Liver (tissue), 9 donors: ENCODE results near the gene MCF2L. TPM values are rescaled to one million over a fixed set of nuclear protein-coding genes. Genes with fewer than 3 reads are reported as not detected.

Experiments
- DNase-seq: peaks from one replicate; pipeline ENCODE4 v3.0.0-alpha.2; 2017; ENCODE audit warnings: low spot score
- H3K27ac ChIP-seq, 2 donors: one replicate each; pipeline ENCODE4 v1.7.0; 2013; ENCODE audit warnings: inconsistent platforms in 2 of 2, low read length in 2 of 2, control low read depth in 1 of 2, low read depth in 1 of 2, mild to moderate bottlenecking in 1 of 2
- H3K27me3 ChIP-seq, 4 donors: one replicate each; pipeline versions ENCODE4 v1.6.1 to v1.7.0; 2013; ENCODE audit warnings: low read length in 3 of 4, inconsistent platforms in 1 of 4, mild to moderate bottlenecking in 1 of 4, moderate library complexity in 1 of 4; ENCODE audit not compliant: control insufficient read depth in 4 of 4, insufficient read depth in 4 of 4
- H3K36me3 ChIP-seq, 4 donors: one replicate each; pipeline versions ENCODE4 v1.6.1 to v1.7.0; 2013; ENCODE audit warnings: low read length in 3 of 4, mild to moderate bottlenecking in 3 of 4, low read depth in 1 of 4, moderate library complexity in 1 of 4; ENCODE audit not compliant: control insufficient read depth in 4 of 4, insufficient read depth in 3 of 4
- H3K4me1 ChIP-seq, 4 donors: one replicate each; pipeline versions ENCODE4 v1.6.1 to v1.7.0; 2013; ENCODE audit warnings: low read length in 3 of 4, mild to moderate bottlenecking in 3 of 4, moderate library complexity in 1 of 4; ENCODE audit not compliant: control insufficient read depth in 4 of 4, insufficient read depth in 4 of 4
- H3K4me3 ChIP-seq, 3 donors: one replicate each; pipeline versions ENCODE4 v1.6.1 to v1.7.0; 2013; ENCODE audit warnings: low read length in 3 of 3, control low read depth in 1 of 3, low read depth in 1 of 3, mild to moderate bottlenecking in 1 of 3
- H3K9ac ChIP-seq, 2 donors: one replicate each; pipeline ENCODE4 v1.7.0; 2013; ENCODE audit warnings: low read length in 2 of 2, mild to moderate bottlenecking in 2 of 2, moderate library complexity in 2 of 2, control low read depth in 1 of 2, low read depth in 1 of 2
- H3K9me3 ChIP-seq, 4 donors: one replicate each; pipeline versions ENCODE4 v1.6.1 to v1.7.0; 2013; ENCODE audit warnings: low read length in 3 of 4; ENCODE audit not compliant: control insufficient read depth in 4 of 4
- EGR1 ChIP-seq, 2 donors: IDR thresholded peaks; 2 replicates each; pipeline ENCODE4 v1.6.1; 2016 to 2018; ENCODE audit warnings: antibody characterized with exemption in 2 of 2, low read depth in 2 of 2
- FOXA1 ChIP-seq: IDR thresholded peaks from 2 replicates; pipeline ENCODE4 v1.6.1; 2016; ENCODE audit warnings: antibody characterized with exemption
- FOXA2 ChIP-seq: IDR thresholded peaks from 2 replicates; pipeline ENCODE4 v1.6.1; 2016; ENCODE audit warnings: antibody characterized with exemption
- GABPA ChIP-seq, 2 donors: IDR thresholded peaks in 1 of 2; conservative IDR thresholded peaks in 1 of 2; 2 replicates each; pipeline ENCODE4 v1.6.1; 2016; ENCODE audit warnings: antibody characterized with exemption in 2 of 2, mild to moderate bottlenecking in 1 of 2, moderate library complexity in 1 of 2
- HNF4A ChIP-seq, 2 donors: conservative IDR thresholded peaks; 2 replicates each; pipeline ENCODE4 v1.6.1; 2016; ENCODE audit warnings: antibody characterized with exemption in 2 of 2, mild to moderate bottlenecking in 2 of 2
- HNF4G ChIP-seq: IDR thresholded peaks from 2 replicates; pipeline ENCODE4 v1.6.1; 2016; ENCODE audit warnings: antibody characterized with exemption
- NR2F2 ChIP-seq: IDR thresholded peaks from 2 replicates; pipeline ENCODE4 v1.6.1; 2016; ENCODE audit warnings: antibody characterized with exemption
- RAD21 ChIP-seq, 2 donors: IDR thresholded peaks; 2 replicates each; pipeline ENCODE4 v1.6.1; 2016; ENCODE audit warnings: antibody characterized with exemption in 2 of 2, mild to moderate bottlenecking in 2 of 2
- RXRA ChIP-seq, 2 donors: IDR thresholded peaks; 2 replicates each; pipeline ENCODE4 v1.6.1; 2017 to 2018; ENCODE audit warnings: antibody characterized with exemption in 2 of 2, mild to moderate bottlenecking in 1 of 2
- SP1 ChIP-seq: IDR thresholded peaks from 2 replicates; pipeline ENCODE4 v1.6.1; 2018; ENCODE audit warnings: antibody characterized with exemption, mild to moderate bottlenecking
- TAF1 ChIP-seq: conservative IDR thresholded peaks from 2 replicates; pipeline ENCODE4 v1.6.1; 2016; ENCODE audit warnings: antibody characterized with exemption, mild to moderate bottlenecking
- YY1 ChIP-seq: IDR thresholded peaks from 2 replicates; pipeline ENCODE4 v1.6.1; 2016; ENCODE audit warnings: antibody characterized with exemption, mild to moderate bottlenecking
- WGBS: extraction: QIAGEN DNeasy Blood & Tissue Kit; methylation state at CpG from one replicate; pipeline ENCODE4 v1.1.7; 2013; 5-methylcytosine and 5-hydroxymethylcytosine counted together
- polyA plus RNA-seq, 2 donors: library from polyadenylated mRNA; stranded (reverse) in 1 of 2; unstranded in 1 of 2; fragments of 200-250 nt in 1 of 2; fragments of >200 nt in 1 of 2; fragmentation: Nextera tagmentation in 1 of 2; extraction: Ambion mirVana in 1 of 2; gene quantifications; one replicate each; pipeline versions ENCODE4 v1.2.1 to v1.2.3, GENCODE V29; 2013 to 2015
- total RNA-seq, 2 donors: library from RNA; depleted of rRNA; stranded (reverse); fragments of >200 nt; gene quantifications; one replicate each; pipeline ENCODE4 v1.2.3, GENCODE V29; 2014
- TF ChIP-seq, protein P1 (sequence below): IDR thresholded peaks from 2 replicates; pipeline ENCODE4 v1.6.1; 2016; ENCODE audit warnings: antibody characterized with exemption
- TF ChIP-seq, protein P2 (sequence below): IDR thresholded peaks from 2 replicates; pipeline ENCODE4 v1.6.1; 2016; ENCODE audit warnings: antibody characterized with exemption
- TF ChIP-seq, protein P3 (sequence below): fragments of 150-350 bp; IDR thresholded peaks from 2 replicates; pipeline ENCODE4 v1.5.1; 2017; ENCODE audit warnings: improper control_type of control experiment, low read depth, low read length; ENCODE audit not compliant: missing input control
- donor health status: healthy.
- donor health status: healthy.
- donor health status: healthy.
- donor health status: healthy.
- donor health status: healthy.

MCF2L gene
- total and polyA plus RNA-seq, 4 donors = 2.9 to 12.8 (median 7.1) TPM

DNA sequence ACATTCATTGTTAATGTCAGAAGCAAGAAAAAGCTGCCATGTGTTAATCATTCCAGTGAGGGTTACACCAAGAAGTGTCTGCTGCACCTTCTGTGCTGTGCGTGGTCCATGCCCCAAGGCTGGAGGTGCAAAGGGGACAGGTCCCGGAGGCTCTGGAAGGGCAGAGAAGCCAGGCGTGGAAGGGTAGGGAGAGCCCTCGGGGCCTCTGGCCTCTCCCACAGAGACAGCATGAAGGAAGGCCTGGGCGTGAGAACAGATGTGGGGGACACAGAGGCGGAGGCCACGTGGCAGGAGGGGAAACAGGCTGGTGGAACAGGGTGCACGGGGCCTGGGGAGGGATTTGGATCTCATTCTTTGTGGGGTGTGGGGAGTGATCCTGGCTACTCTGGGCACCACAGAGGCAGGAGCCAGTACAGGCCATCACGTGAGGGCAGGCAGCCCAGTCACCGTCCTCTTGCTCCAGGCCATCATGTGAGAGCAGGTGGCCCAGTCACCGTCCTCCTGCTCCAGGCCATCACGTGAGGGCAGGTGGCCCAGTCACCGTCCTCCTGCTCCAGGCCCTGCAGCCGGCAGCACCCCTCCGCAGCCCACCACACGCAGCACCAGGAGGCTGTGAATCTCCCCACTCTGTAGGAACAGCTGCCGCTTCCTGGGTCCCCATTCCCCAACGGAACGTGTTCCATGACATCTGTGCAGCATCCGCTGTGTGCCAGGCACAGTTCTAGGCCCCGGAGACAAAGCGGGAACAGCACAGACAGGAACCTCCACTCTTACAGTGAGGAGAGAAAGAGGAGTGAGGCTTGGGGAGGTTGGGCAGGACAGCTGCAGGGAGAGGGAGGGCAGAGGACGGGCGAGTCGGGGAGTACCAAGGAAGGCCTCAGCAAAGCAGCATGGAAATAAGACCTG lies 126.4 kb downstream of the MCF2L start:
- no peak for DNase-seq

DNA sequence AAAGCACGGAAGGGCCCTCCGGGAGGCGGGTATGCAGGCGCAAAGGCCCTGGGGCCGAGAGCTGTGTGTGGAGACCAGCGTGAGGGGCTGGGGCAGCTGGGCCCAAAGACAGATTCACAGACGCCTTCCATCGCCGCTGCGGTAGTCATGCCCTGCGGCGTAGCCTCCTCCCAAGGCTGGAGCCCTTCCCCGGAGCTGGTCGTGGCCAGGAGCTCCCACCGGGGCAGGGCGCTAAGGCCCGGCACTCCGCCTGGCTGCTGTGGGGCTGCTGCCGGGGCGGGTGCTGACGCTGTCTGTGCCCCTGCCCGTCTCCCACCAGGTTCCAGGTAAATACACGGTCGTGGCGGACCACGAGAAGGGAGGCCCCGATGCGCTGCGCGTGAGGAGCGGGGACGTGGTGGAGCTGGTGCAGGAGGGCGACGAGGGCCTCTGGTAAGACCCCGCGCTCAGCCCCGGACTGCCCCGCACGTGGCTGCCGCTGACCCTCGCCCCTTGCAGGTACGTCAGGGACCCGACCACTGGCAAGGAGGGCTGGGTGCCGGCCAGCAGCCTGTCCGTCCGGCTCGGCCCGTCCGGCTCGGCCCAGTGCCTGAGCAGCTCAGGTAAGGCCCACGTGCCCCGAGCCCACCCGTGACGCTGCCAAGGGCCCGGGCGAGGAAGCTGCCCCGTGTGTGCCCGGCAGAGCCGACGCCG lies 127.2 kb downstream of the MCF2L start:
- no peaks in the 10 kb centered on the region for H3K4me1 ChIP-seq
- no peak for DNase-seq
- no peak overlapping the region for H3K27ac ChIP-seq
- no peaks in the 10 kb centered on the region for H3K9me3 ChIP-seq
- no peaks in the 10 kb centered on the region for H3K27me3 ChIP-seq
- H3K36me3 ChIP-seq = peaks cover 0 to 4% (median 2%) of the 10 kb centered on the region in 4 donors
- no peak overlapping the region for H3K9ac ChIP-seq
- TF ChIP-seq HNF4G = no peak
- TF ChIP-seq RXRA (IDR thresholded peaks at IDR 0.05) = no peak
- 95% methylated on average over 61 of the region's 61 CpGs for WGBS
- H3K4me3 ChIP-seq = no peak overlapping the region

More for the DNA sequence above, 126.4 kb downstream of the MCF2L start:
- 92% methylated on average over 25 of the region's 25 CpGs for WGBS
- Histone ChIP-seq H3K36me3 (peaks cover 0 to 7% (median 3%) of the 10 kb centered on the region in 4 donors), H3K9me3 (no peaks in the 10 kb centered on the region), H3K4me3 (no peak overlapping the region), H3K27me3 (no peaks in the 10 kb centered on the region), H3K9ac (no peak overlapping the region), H3K27ac (no peak overlapping the region), H3K4me1 (no peaks in the 10 kb centered on the region)
- TF ChIP-seq, protein P1, sequence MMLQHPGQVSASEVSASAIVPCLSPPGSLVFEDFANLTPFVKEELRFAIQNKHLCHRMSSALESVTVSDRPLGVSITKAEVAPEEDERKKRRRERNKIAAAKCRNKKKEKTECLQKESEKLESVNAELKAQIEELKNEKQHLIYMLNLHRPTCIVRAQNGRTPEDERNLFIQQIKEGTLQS = no peak
- no peak for TF ChIP-seq NR2F2
- no peak for TF ChIP-seq YY1
- TF ChIP-seq TAF1 = no peak
- TF ChIP-seq SP1 = no peak
- no peak for TF ChIP-seq EGR1 (IDR thresholded peaks at IDR 0.05; ENCODE audit: low read depth in 2 of 2)
- no peak for TF ChIP-seq HNF4G
- no peak for TF ChIP-seq RAD21 (IDR thresholded peaks at IDR 0.05)
- TF ChIP-seq HNF4A (conservative IDR thresholded peaks at IDR 0.05) = no peak
- TF ChIP-seq, protein P2, sequence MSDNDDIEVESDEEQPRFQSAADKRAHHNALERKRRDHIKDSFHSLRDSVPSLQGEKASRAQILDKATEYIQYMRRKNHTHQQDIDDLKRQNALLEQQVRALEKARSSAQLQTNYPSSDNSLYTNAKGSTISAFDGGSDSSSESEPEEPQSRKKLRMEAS = no peak
- TF ChIP-seq RXRA (IDR thresholded peaks at IDR 0.05) = no peak
- TF ChIP-seq FOXA2 = no peak
- no peak for TF ChIP-seq FOXA1
- TF ChIP-seq, protein P3, sequence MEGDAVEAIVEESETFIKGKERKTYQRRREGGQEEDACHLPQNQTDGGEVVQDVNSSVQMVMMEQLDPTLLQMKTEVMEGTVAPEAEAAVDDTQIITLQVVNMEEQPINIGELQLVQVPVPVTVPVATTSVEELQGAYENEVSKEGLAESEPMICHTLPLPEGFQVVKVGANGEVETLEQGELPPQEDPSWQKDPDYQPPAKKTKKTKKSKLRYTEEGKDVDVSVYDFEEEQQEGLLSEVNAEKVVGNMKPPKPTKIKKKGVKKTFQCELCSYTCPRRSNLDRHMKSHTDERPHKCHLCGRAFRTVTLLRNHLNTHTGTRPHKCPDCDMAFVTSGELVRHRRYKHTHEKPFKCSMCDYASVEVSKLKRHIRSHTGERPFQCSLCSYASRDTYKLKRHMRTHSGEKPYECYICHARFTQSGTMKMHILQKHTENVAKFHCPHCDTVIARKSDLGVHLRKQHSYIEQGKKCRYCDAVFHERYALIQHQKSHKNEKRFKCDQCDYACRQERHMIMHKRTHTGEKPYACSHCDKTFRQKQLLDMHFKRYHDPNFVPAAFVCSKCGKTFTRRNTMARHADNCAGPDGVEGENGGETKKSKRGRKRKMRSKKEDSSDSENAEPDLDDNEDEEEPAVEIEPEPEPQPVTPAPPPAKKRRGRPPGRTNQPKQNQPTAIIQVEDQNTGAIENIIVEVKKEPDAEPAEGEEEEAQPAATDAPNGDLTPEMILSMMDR = no peak

DNA sequence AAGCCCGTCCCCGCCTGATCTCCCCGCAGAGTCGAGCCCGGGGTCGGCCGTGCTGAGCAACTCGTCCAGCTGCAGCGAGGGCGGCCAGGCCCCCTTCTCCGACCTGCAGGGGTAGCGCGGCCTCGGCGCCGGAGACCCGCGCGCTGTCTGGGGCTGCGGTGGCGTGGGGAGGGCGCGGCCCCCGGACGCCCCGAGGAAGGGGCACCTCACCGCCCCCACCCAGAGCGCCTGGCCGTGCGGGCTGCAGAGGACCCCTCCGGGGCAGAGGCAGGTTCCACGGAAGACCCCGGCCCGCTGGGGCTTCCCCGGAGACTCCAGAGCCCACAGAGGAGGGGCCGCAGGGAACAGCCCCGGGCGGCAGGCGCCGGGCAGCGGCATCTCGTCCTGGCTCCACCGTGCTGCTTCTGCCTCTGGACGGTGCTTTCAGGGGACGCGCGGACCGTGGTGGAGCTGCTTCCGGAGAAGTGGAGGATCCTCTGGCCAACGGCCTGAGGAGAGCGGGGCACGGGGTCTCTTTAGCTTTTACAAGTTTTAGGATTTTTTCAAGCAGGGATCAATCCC lies 127.8 kb downstream of the MCF2L start:
- H3K9ac ChIP-seq = no peak overlapping the region
- no peaks in the 10 kb centered on the region for H3K27me3 ChIP-seq
- 96% methylated on average over 52 of the region's 52 CpGs for WGBS
- H3K36me3 ChIP-seq = peaks cover 0 to 4% (median 2%) of the 10 kb centered on the region in 4 donors
- no peaks in the 10 kb centered on the region for H3K9me3 ChIP-seq
- no peak overlapping the region for H3K4me3 ChIP-seq
- DNase-seq = no peak
- no peaks in the 10 kb centered on the region for H3K4me1 ChIP-seq
- no peak for TF ChIP-seq YY1
- no peak for TF ChIP-seq RXRA (IDR thresholded peaks at IDR 0.05)
- TF ChIP-seq FOXA2 = no peak
- TF ChIP-seq FOXA1 = no peak
- TF ChIP-seq GABPA (IDR thresholded peaks at IDR 0.05 in 1 of 2, conservative IDR thresholded peaks at IDR 0.05 in 1 of 2) = no peak
- TF ChIP-seq TAF1 = no peak
- no peak for TF ChIP-seq SP1
- TF ChIP-seq, protein P3 = no peak
- TF ChIP-seq RAD21 (IDR thresholded peaks at IDR 0.05) = no peak
- H3K27ac ChIP-seq = no peak overlapping the region
